Transverse colon (tissue), 4 donors: ENCODE measurements around the gene GINS1. TPM values are rescaled to one million over a fixed set of nuclear protein-coding genes. Genes with fewer than 3 reads are reported as not detected.

ENCODE experiments used
- DNase-seq: peaks from one replicate; pipeline ENCODE4 v3.0.0-alpha.2; 2019
- H3K27ac ChIP-seq, 4 donors: fragments of 200-600 bp; sonication (generic); 2 replicates each; pipeline ENCODE4 v1.5.1; 2016 to 2018; ENCODE audit warnings: inconsistent platforms in 4 of 4
- H3K27me3 ChIP-seq: fragments of 200-600 bp; sonication (generic); 2 replicates; pipeline ENCODE4 v1.5.1; 2017; ENCODE audit warnings: inconsistent platforms
- H3K36me3 ChIP-seq, 4 donors: fragments of 200-600 bp; sonication (generic); 2 replicates each; pipeline ENCODE4 v1.5.1; 2017 to 2019; ENCODE audit warnings: inconsistent platforms in 4 of 4
- H3K4me1 ChIP-seq, 4 donors: fragments of 200-600 bp; sonication (generic); 2 replicates each; pipeline ENCODE4 v1.5.1; 2017 to 2020; ENCODE audit warnings: inconsistent platforms in 4 of 4
- H3K4me3 ChIP-seq, 4 donors: fragments of 200-600 bp; sonication (generic); 1 replicate in 1 of 4; 2 replicates in 3 of 4; pipeline versions ENCODE4 v1.5.1 to v1.6.1; 2017 to 2019; ENCODE audit warnings: inconsistent platforms in 4 of 4
- H3K9me3 ChIP-seq, 2 donors: fragments of 200-600 bp; sonication (generic); 2 replicates each; pipeline ENCODE4 v1.5.1; 2017 to 2019; ENCODE audit warnings: inconsistent platforms in 2 of 2
- CTCF ChIP-seq, 5 experiments: fragments of 200-600 bp in 3 of 5; fragments of 450-650 bp in 2 of 5; sonication (generic) in 3 of 5; IDR thresholded peaks; 1 replicate in 2 of 5; 2 replicates in 3 of 5; pipeline ENCODE4 v1.5.1; 2016 to 2017; ENCODE audit warnings: antibody characterized with exemption in 5 of 5, inconsistent platforms in 3 of 5, mild to moderate bottlenecking in 2 of 5, moderate library complexity in 1 of 5
- EP300 ChIP-seq: sonication (generic); formaldehyde crosslinking; IDR thresholded peaks from one replicate; pipeline ENCODE4 v1.6.1; 2017; ENCODE audit warnings: antibody characterized with exemption, low read depth
- POLR2A ChIP-seq: fragments of 450-650 bp; IDR thresholded peaks from one replicate; pipeline ENCODE4 v1.6.1; 2016; ENCODE audit warnings: antibody characterized with exemption, mild to moderate bottlenecking, moderate library complexity
- POLR2AphosphoS5 ChIP-seq, 3 donors: sonication (generic); formaldehyde crosslinking; IDR thresholded peaks; one replicate each; pipeline ENCODE4 v1.6.1; 2016; ENCODE audit warnings: antibody characterized with exemption in 3 of 3
- WGBS, 2 donors: methylation state at CpG; one replicate each; pipeline ENCODE4 v1.1.5; 2018; ENCODE audit warnings: low coverage in 1 of 2; 5-methylcytosine and 5-hydroxymethylcytosine counted together
- in situ Hi-C, 4 donors: fragments of 200-750 bp; cut with MboI; loops; one replicate each; pipeline versions ENCODE4 v1.15.0 to v1.15.1; 2017; ENCODE audit warnings: low sequenced_read_pairs in 3 of 4, low pct_ligation_motif_present in 1 of 4, low pct_unique_long_range_greater_than_20kb in 1 of 4
- intact Hi-C: fragments of 100-400 bp; cut with DNase I; formaldehyde crosslinking; loops from one replicate; pipeline ENCODE4 v1.15.1; 2023; ENCODE audit warnings: low total_unique reads
- total RNA-seq, 4 donors: library from RNA; depleted of rRNA; stranded (reverse); fragments of >200 nt; gene quantifications; one replicate each; pipeline ENCODE4 v1.1.0, GENCODE V29; 2016

GINS1 gene
- total RNA-seq, 4 donors from 2014 or later, result 1.3 to 1.4 TPM; not detected in 2

- intact Hi-C loops (no loop called here), in situ Hi-C loops (loop anchor here in 1 of 4 donors (25.0 kb wide), 1 partner anchor 431 kb away; the partner anchor contains the start of gene APMAP)
- no peak overlapping the region for H3K27ac ChIP-seq
- H3K9me3 ChIP-seq, result no peaks in the 10 kb centered on the region
- no peak for TF ChIP-seq POLR2AphosphoS5 (IDR thresholded peaks at IDR 0.05)
- H3K27me3 ChIP-seq, result no peaks in the 10 kb centered on the region
- WGBS, 2 donors, result 86% methylated on average over 1 of the region's 1 CpG; no CpG with 5 or more reads in 1 of the 2 donors
- no peak overlapping the region for H3K4me3 ChIP-seq
- DNase-seq, result no peak
- no peaks in the 10 kb centered on the region for H3K36me3 ChIP-seq
- H3K4me1 ChIP-seq, result no peaks in the 10 kb centered on the region
Measured at GRCh38 chr20:25418776-25419175, 11.3 kb downstream of the GINS1 start.

- no peak for DNase-seq
- Histone ChIP-seq H3K4me3 (no peak overlapping the region), H3K27me3 (no peaks in the 10 kb centered on the region), H3K9me3 (no peaks in the 10 kb centered on the region), H3K27ac (no peak overlapping the region), H3K4me1 (no peaks in the 10 kb centered on the region), H3K36me3 (no peaks in the 10 kb centered on the region)
- TF ChIP-seq POLR2AphosphoS5 (IDR thresholded peaks at IDR 0.05), result no peak
- TF ChIP-seq POLR2A, result no peak
- TF ChIP-seq EP300, result no peak
- TF ChIP-seq CTCF (IDR thresholded peaks at IDR 0.05), result no peak
- intact Hi-C loops, result no loop called here
- in situ Hi-C loops, result loop anchor here in 1 of 4 donors (25.0 kb wide), 1 partner anchor 434 kb away; the partner anchor contains the start of gene APMAP
Measured at GRCh38 chr20:25421102-25421501, 13.6 kb downstream of the GINS1 start.

DNA sequence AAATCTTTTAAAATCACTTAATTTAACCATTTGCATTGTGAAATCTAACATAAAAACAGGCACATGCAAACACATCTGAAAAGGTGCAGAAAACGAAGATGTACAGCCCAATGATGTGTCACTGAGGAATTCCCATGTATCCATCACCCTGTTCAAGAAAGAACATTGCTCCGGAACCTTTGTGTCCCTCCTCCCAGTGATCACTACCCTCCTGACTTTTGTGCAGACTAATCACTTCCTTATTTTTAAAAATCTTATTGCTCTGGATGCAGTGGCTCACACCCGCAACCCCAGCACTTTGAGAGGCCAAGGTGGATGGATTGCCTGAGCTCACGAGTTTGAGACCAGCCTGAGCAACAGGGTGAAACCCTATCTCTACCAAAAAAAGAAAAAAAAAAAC is 14.6 kb downstream of the GINS1 start:
- DNase-seq, result no peak
- Histone ChIP-seq H3K27me3 (no peaks in the 10 kb centered on the region), H3K4me1 (no peaks in the 10 kb centered on the region), H3K9me3 (no peaks in the 10 kb centered on the region), H3K27ac (no peak overlapping the region), H3K36me3 (no peaks in the 10 kb centered on the region), H3K4me3 (no peak overlapping the region)
- in situ Hi-C loops, result loop anchor here in 1 of 4 donors (25.0 kb wide), 1 partner anchor 435 kb away; the partner anchor contains the start of gene APMAP
- TF ChIP-seq POLR2A (no peak), EP300 (no peak), POLR2AphosphoS5 (IDR thresholded peaks at IDR 0.05) (no peak), CTCF (IDR thresholded peaks at IDR 0.05) (no peak)
- intact Hi-C loops, result no loop called here
- WGBS, 2 donors, result 70 to 74% methylated on average over 3 to 4 of the region's 4 CpGs

GRCh38 chr20:25424536-25424935 is 17.1 kb downstream of the GINS1 start:
- TF ChIP-seq CTCF (IDR thresholded peaks at IDR 0.05) (no peak), POLR2A (no peak), POLR2AphosphoS5 (IDR thresholded peaks at IDR 0.05) (no peak), EP300 (no peak)
- Histone ChIP-seq H3K27me3 (no peaks in the 10 kb centered on the region), H3K9me3 (no peaks in the 10 kb centered on the region), H3K27ac (no peak overlapping the region), H3K36me3 (no peaks in the 10 kb centered on the region), H3K4me1 (no peaks in the 10 kb centered on the region), H3K4me3 (no peak overlapping the region)
- intact Hi-C loops (no loop called here), in situ Hi-C loops (loop anchor here in 1 of 4 donors (25.0 kb wide), 1 partner anchor 437 kb away; the partner anchor contains the start of gene APMAP)
- WGBS, 2 donors, result 84 to 96% methylated on average over 3 of the region's 3 CpGs
- DNase-seq, result no peak

- TF ChIP-seq POLR2A (no peak), EP300 (no peak), CTCF (IDR thresholded peaks at IDR 0.05) (no peak)
- Histone ChIP-seq H3K9me3 (no peaks in the 10 kb centered on the region), H3K4me1 (no peaks in the 10 kb centered on the region), H3K27ac (no peak overlapping the region), H3K27me3 (no peaks in the 10 kb centered on the region), H3K4me3 (no peak overlapping the region), H3K36me3 (no peaks in the 10 kb centered on the region)
- no peak for DNase-seq
- intact Hi-C loops, result loop anchor here (5.0 kb wide), 1 partner anchor 315 kb away; no protein-coding TSS in a partner anchor
- 53 to 71% methylated on average over 4 of the region's 4 CpGs for WGBS, 2 donors
- in situ Hi-C loops, result no loop called here
Measured at GRCh38 chr20:25437153-25437581, 29.7 kb downstream of the GINS1 start.
